ENCODE results near the gene MECR. TPM values are rescaled to one million over a fixed set of nuclear protein-coding genes. Genes with fewer than 3 reads are reported as not detected.

The MECR gene
- total and polyA plus RNA-seq, 2 experiments from 2014 or later: 25.7 to 32.3 TPM

DNA sequence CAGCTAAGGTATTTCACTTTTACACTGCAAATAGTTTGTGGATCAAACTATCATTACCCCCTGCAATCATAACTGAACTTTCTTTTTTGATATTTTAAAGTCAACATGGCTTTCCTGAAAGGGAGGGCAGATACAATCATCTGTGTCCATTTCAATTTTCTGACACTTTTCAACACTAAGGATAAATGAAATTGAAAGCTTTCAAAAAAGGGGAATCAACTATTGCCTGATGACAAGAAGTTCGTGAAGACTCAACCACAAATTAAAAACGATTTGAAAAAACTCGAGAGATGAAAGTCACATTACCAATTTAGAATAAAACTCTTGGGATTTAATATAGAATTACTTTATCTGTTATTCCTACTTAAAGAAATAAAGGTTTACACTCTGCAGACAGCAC lies 60.8 kb downstream of the MECR start (continued):
- TF ChIP-seq, protein P1, sequence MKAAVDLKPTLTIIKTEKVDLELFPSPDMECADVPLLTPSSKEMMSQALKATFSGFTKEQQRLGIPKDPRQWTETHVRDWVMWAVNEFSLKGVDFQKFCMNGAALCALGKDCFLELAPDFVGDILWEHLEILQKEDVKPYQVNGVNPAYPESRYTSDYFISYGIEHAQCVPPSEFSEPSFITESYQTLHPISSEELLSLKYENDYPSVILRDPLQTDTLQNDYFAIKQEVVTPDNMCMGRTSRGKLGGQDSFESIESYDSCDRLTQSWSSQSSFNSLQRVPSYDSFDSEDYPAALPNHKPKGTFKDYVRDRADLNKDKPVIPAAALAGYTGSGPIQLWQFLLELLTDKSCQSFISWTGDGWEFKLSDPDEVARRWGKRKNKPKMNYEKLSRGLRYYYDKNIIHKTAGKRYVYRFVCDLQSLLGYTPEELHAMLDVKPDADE (IDR thresholded peaks at IDR 0.05): no peak
- TF ChIP-seq, protein P2, sequence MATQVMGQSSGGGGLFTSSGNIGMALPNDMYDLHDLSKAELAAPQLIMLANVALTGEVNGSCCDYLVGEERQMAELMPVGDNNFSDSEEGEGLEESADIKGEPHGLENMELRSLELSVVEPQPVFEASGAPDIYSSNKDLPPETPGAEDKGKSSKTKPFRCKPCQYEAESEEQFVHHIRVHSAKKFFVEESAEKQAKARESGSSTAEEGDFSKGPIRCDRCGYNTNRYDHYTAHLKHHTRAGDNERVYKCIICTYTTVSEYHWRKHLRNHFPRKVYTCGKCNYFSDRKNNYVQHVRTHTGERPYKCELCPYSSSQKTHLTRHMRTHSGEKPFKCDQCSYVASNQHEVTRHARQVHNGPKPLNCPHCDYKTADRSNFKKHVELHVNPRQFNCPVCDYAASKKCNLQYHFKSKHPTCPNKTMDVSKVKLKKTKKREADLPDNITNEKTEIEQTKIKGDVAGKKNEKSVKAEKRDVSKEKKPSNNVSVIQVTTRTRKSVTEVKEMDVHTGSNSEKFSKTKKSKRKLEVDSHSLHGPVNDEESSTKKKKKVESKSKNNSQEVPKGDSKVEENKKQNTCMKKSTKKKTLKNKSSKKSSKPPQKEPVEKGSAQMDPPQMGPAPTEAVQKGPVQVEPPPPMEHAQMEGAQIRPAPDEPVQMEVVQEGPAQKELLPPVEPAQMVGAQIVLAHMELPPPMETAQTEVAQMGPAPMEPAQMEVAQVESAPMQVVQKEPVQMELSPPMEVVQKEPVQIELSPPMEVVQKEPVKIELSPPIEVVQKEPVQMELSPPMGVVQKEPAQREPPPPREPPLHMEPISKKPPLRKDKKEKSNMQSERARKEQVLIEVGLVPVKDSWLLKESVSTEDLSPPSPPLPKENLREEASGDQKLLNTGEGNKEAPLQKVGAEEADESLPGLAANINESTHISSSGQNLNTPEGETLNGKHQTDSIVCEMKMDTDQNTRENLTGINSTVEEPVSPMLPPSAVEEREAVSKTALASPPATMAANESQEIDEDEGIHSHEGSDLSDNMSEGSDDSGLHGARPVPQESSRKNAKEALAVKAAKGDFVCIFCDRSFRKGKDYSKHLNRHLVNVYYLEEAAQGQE (IDR thresholded peaks at IDR 0.05; ENCODE audit: unreplicated experiment): no peak
- TF ChIP-seq POLR2AphosphoS5 (IDR thresholded peaks at IDR 0.05; ENCODE audit: low read depth) (no peak), EZH2phosphoT487 (IDR thresholded peaks at IDR 0.05; ENCODE audit: unreplicated experiment) (no peak)
- TF ChIP-seq, protein P3, sequence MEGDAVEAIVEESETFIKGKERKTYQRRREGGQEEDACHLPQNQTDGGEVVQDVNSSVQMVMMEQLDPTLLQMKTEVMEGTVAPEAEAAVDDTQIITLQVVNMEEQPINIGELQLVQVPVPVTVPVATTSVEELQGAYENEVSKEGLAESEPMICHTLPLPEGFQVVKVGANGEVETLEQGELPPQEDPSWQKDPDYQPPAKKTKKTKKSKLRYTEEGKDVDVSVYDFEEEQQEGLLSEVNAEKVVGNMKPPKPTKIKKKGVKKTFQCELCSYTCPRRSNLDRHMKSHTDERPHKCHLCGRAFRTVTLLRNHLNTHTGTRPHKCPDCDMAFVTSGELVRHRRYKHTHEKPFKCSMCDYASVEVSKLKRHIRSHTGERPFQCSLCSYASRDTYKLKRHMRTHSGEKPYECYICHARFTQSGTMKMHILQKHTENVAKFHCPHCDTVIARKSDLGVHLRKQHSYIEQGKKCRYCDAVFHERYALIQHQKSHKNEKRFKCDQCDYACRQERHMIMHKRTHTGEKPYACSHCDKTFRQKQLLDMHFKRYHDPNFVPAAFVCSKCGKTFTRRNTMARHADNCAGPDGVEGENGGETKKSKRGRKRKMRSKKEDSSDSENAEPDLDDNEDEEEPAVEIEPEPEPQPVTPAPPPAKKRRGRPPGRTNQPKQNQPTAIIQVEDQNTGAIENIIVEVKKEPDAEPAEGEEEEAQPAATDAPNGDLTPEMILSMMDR (conservative IDR thresholded peaks at IDR 0.05; ENCODE audit: low read depth in 2 of 2): no peak

DNA sequence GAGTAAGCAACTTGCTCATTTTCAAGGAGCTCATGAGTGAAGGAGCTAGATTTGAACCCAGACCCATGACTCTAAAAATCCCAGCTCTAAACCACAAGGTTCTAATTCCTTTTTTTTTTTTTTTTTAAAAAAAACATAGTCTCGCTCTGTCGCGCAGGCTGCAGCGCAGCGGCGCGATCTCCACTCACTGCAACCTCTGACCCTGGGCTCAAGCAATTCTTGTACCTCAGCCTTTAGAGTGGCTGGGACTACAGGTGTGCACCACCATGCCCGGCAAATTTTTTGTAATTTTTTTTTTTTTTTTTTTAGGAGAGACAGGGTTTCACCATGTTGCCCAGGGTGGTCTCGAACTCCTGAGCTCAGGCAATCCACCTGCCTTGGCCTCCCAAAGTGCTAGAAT lies 62.8 kb downstream of the MECR start:
- ATAC-seq: no peak
- H3K36me3 ChIP-seq (ENCODE audit: insufficient read depth): no peaks in the 10 kb centered on the region
- no peak for DNase-seq (ENCODE audit: low spot score)
- H3K9me2 ChIP-seq (ENCODE audit: insufficient read depth): no peaks in the 10 kb centered on the region
- H2AFZ ChIP-seq: no peak overlapping the region
- peaks cover 38% of the 10 kb centered on the region for H4K20me1 ChIP-seq (replicated peaks; ENCODE audit: insufficient read depth)
- no peak overlapping the region for H3K4me3 ChIP-seq
- H3K4me3 Mint-ChIP-seq: no peak overlapping the region
- H3K9me3 Mint-ChIP-seq: no peaks in the 10 kb centered on the region
- peaks cover 71% of the 10 kb centered on the region for H3K4me1 ChIP-seq (ENCODE audit: insufficient read depth)
- TF ChIP-seq EZH2 (IDR thresholded peaks at IDR 0.05; ENCODE audit: low read depth, unreplicated experiment): no peak
- H3K79me2 ChIP-seq (replicated peaks; ENCODE audit: insufficient read depth): peaks cover 85% of the 10 kb centered on the region
- H3F3A ChIP-seq (replicated peaks; ENCODE audit: low read depth): 0 out of 2 replicates have a peak, but pooled peaks cover 6% of the 10 kb centered on the region
- H3K27ac Mint-ChIP-seq: no peak overlapping the region
- peaks cover 76% of the 10 kb centered on the region for H3K4me1 Mint-ChIP-seq
- H3K27me3 Mint-ChIP-seq (ENCODE audit: insufficient read depth, low read depth, poor library complexity): peaks cover 11% of the 10 kb centered on the region
- peaks cover 38% of the 10 kb centered on the region for H3K36me3 Mint-ChIP-seq (ENCODE audit: low read depth)
- no peak overlapping the region for H3K27ac ChIP-seq (ENCODE audit: low read depth)
- no peak overlapping the region for H3K4me2 ChIP-seq
- no peaks in the 10 kb centered on the region for H3K27me3 ChIP-seq (ENCODE audit: insufficient read depth)
